WTC11 (cell line): Measurements from ENCODE around the gene ATP5IF1. TPM values are rescaled to one million over a fixed set of nuclear protein-coding genes. Genes with fewer than 3 reads are reported as not detected.

Source experiments
- total RNA-seq: library from RNA; stranded (reverse); gene quantifications from 3 replicates; pipeline ENCODE4 v1.2.3, GENCODE V29; 2021

The ATP5IF1 gene
- total RNA-seq, 1 experiment from 2014 or later: 201 TPM

Other genes starting within 250 kb of the ATP5IF1 start
- 27.4 to 29.4 TPM (median 28.1 TPM) in 3 replicates for gene EYA3, start 147.5 kb upstream of the ATP5IF1 start, total RNA-seq
- 1.8 to 2.6 TPM (median 1.9 TPM) in 3 replicates for gene PTAFR, start 59.4 kb upstream of the ATP5IF1 start, total RNA-seq
- gene DNAJC8, start 3.1 kb upstream of the ATP5IF1 start, total RNA-seq: 108 to 112 TPM (median 110 TPM) in 3 replicates
- gene SESN2, start 23.4 kb downstream of the ATP5IF1 start, total RNA-seq: 22.3 to 38.1 TPM (median 23.3 TPM) in 3 replicates
- gene MED18, start 92.9 kb downstream of the ATP5IF1 start, total RNA-seq: 15.1 to 17.9 TPM (median 15.2 TPM) in 3 replicates
- 49.2 to 52.9 TPM (median 50.9 TPM) in 3 replicates for gene PHACTR4, start 133.6 kb downstream of the ATP5IF1 start, total RNA-seq